ENCODE results near the gene DLEU7. TPM values are rescaled to one million over a fixed set of nuclear protein-coding genes. Genes with fewer than 3 reads are reported as not detected.

The DLEU7 gene
- polyA plus RNA-seq, 2 donors, result 0.02 TPM; not detected in 1

- Histone ChIP-seq H3K36me3 (ENCODE audit: control insufficient read depth in 2 of 2, insufficient read depth in 2 of 2, low read length in 1 of 2) (no peaks in the 10 kb centered on the region), H3K4me3 (ENCODE audit: low read depth in 1 of 2, low read length in 2 of 2) (no peak overlapping the region), H3K9me3 (ENCODE audit: control insufficient read depth in 2 of 2, insufficient read depth in 1 of 2, low read depth in 1 of 2, low read length in 1 of 2) (no peaks in the 10 kb centered on the region), H3K4me1 (ENCODE audit: control insufficient read depth in 2 of 2, insufficient read depth in 2 of 2, low read length in 1 of 2) (no peaks in the 10 kb centered on the region), H3K27ac (ENCODE audit: low read depth in 2 of 2, low read length in 1 of 2) (no peak overlapping the region), H3K27me3 (ENCODE audit: control insufficient read depth in 1 of 2, insufficient read depth in 2 of 2, low read length in 2 of 2) (no peaks in the 10 kb centered on the region)
- 83 to 87% methylated on average over 4 of the region's 4 CpGs for WGBS, 2 donors
Observed at GRCh38 chr13:50831512-50831911, 12.0 kb downstream of the DLEU7 start.

DNA sequence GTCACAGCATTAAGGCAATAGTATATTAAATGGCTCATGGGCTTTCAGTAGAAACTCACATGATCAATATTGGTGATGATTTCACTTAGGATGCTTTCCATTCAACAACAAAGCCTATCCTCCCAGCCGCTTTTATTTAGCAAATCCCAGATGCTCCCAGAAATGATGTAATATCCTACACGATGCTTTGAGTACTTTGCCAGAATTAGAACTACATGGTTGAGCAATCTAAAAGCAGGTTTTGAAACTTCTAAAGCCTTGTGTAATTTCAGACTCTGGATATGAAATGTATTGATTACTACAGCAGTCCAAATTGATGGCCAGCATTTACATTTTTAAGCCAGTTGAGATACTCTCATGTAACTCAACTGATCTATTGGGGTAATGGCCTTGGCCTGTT is 13.6 kb downstream of the DLEU7 start:
- Histone ChIP-seq H3K27ac (ENCODE audit: low read depth in 2 of 2, low read length in 1 of 2) (no peak overlapping the region), H3K4me1 (ENCODE audit: control insufficient read depth in 2 of 2, insufficient read depth in 2 of 2, low read length in 1 of 2) (no peaks in the 10 kb centered on the region), H3K9me3 (ENCODE audit: control insufficient read depth in 2 of 2, insufficient read depth in 1 of 2, low read depth in 1 of 2, low read length in 1 of 2) (no peaks in the 10 kb centered on the region), H3K4me3 (ENCODE audit: low read depth in 1 of 2, low read length in 2 of 2) (no peak overlapping the region), H3K36me3 (ENCODE audit: control insufficient read depth in 2 of 2, insufficient read depth in 2 of 2, low read length in 1 of 2) (no peaks in the 10 kb centered on the region), H3K27me3 (ENCODE audit: control insufficient read depth in 1 of 2, insufficient read depth in 2 of 2, low read length in 2 of 2) (no peaks in the 10 kb centered on the region)
- 53% methylated on average over 2 of the region's 2 CpGs for WGBS, 2 donors

GRCh38 chr13:50829226-50829625 is 14.3 kb downstream of the DLEU7 start:
- no peaks in the 10 kb centered on the region for H3K27me3 ChIP-seq (ENCODE audit: control insufficient read depth in 1 of 2, insufficient read depth in 2 of 2, low read length in 2 of 2)
- no peaks in the 10 kb centered on the region for H3K9me3 ChIP-seq (ENCODE audit: control insufficient read depth in 2 of 2, insufficient read depth in 1 of 2, low read depth in 1 of 2, low read length in 1 of 2)
- H3K4me3 ChIP-seq (ENCODE audit: low read depth in 1 of 2, low read length in 2 of 2), result no peak overlapping the region
- H3K27ac ChIP-seq (ENCODE audit: low read depth in 2 of 2, low read length in 1 of 2), result no peak overlapping the region
- no peaks in the 10 kb centered on the region for H3K36me3 ChIP-seq (ENCODE audit: control insufficient read depth in 2 of 2, insufficient read depth in 2 of 2, low read length in 1 of 2)
- WGBS, 2 donors, result 57 to 73% methylated on average over 3 of the region's 3 CpGs
- no peaks in the 10 kb centered on the region for H3K4me1 ChIP-seq (ENCODE audit: control insufficient read depth in 2 of 2, insufficient read depth in 2 of 2, low read length in 1 of 2)

GRCh38 chr13:50826035-50826434 is 17.5 kb downstream of the DLEU7 start:
- Histone ChIP-seq H3K4me1 (ENCODE audit: control insufficient read depth in 2 of 2, insufficient read depth in 2 of 2, low read length in 1 of 2) (no peaks in the 10 kb centered on the region), H3K27ac (ENCODE audit: low read depth in 2 of 2, low read length in 1 of 2) (no peak overlapping the region), H3K9me3 (ENCODE audit: control insufficient read depth in 2 of 2, insufficient read depth in 1 of 2, low read depth in 1 of 2, low read length in 1 of 2) (no peaks in the 10 kb centered on the region), H3K27me3 (ENCODE audit: control insufficient read depth in 1 of 2, insufficient read depth in 2 of 2, low read length in 2 of 2) (no peaks in the 10 kb centered on the region), H3K36me3 (ENCODE audit: control insufficient read depth in 2 of 2, insufficient read depth in 2 of 2, low read length in 1 of 2) (no peaks in the 10 kb centered on the region), H3K4me3 (ENCODE audit: low read depth in 1 of 2, low read length in 2 of 2) (no peak overlapping the region)
- 81 to 86% methylated on average over 3 of the region's 3 CpGs for WGBS, 2 donors

DNA sequence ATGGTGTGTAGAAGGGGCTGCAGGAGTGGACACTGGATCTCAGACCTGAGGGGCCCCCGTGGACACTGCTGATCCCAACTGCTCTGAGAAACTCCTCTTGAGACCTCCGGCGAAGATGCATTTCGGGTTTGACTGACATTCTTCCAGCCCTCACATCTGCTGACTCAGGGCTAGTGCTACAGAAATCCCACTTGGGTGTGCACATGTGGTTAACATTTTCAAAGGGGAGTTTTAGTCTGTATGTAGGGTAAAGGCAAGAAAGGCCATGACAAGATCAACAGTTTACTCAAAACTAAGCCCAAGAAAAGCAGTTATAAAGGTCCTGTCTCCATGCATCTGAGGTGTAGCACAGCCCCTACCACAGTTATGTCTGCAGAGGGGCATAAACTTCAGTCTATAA is 31.2 kb downstream of the DLEU7 start:
- no peaks in the 10 kb centered on the region for H3K9me3 ChIP-seq (ENCODE audit: control insufficient read depth in 2 of 2, insufficient read depth in 1 of 2, low read depth in 1 of 2, low read length in 1 of 2)
- H3K27ac ChIP-seq (ENCODE audit: low read depth in 2 of 2, low read length in 1 of 2), result no peak overlapping the region
- H3K27me3 ChIP-seq (ENCODE audit: control insufficient read depth in 1 of 2, insufficient read depth in 2 of 2, low read length in 2 of 2), result no peaks in the 10 kb centered on the region
- no peak overlapping the region for H3K4me3 ChIP-seq (ENCODE audit: low read depth in 1 of 2, low read length in 2 of 2)
- H3K36me3 ChIP-seq (ENCODE audit: control insufficient read depth in 2 of 2, insufficient read depth in 2 of 2, low read length in 1 of 2), result no peaks in the 10 kb centered on the region
- no peaks in the 10 kb centered on the region for H3K4me1 ChIP-seq (ENCODE audit: control insufficient read depth in 2 of 2, insufficient read depth in 2 of 2, low read length in 1 of 2)
- 85 to 87% methylated on average over 4 of the region's 4 CpGs for WGBS, 2 donors

- no peaks in the 10 kb centered on the region for H3K9me3 ChIP-seq (ENCODE audit: control insufficient read depth in 2 of 2, insufficient read depth in 1 of 2, low read depth in 1 of 2, low read length in 1 of 2)
- H3K4me1 ChIP-seq (ENCODE audit: control insufficient read depth in 2 of 2, insufficient read depth in 2 of 2, low read length in 1 of 2), result no peaks in the 10 kb centered on the region
- no peaks in the 10 kb centered on the region for H3K36me3 ChIP-seq (ENCODE audit: control insufficient read depth in 2 of 2, insufficient read depth in 2 of 2, low read length in 1 of 2)
- no peak overlapping the region for H3K4me3 ChIP-seq (ENCODE audit: low read depth in 1 of 2, low read length in 2 of 2)
- H3K27ac ChIP-seq (ENCODE audit: low read depth in 2 of 2, low read length in 1 of 2), result no peak overlapping the region
- H3K27me3 ChIP-seq (ENCODE audit: control insufficient read depth in 1 of 2, insufficient read depth in 2 of 2, low read length in 2 of 2), result no peaks in the 10 kb centered on the region
- 61 to 70% methylated on average over 2 of the region's 2 CpGs for WGBS, 2 donors
Observed at GRCh38 chr13:50810998-50811397, 32.5 kb downstream of the DLEU7 start.

- no peak overlapping the region for H3K27ac ChIP-seq (ENCODE audit: low read depth in 2 of 2, low read length in 1 of 2)
- no peaks in the 10 kb centered on the region for H3K4me1 ChIP-seq (ENCODE audit: control insufficient read depth in 2 of 2, insufficient read depth in 2 of 2, low read length in 1 of 2)
- H3K9me3 ChIP-seq (ENCODE audit: control insufficient read depth in 2 of 2, insufficient read depth in 1 of 2, low read depth in 1 of 2, low read length in 1 of 2), result no peaks in the 10 kb centered on the region
- no peak overlapping the region for H3K4me3 ChIP-seq (ENCODE audit: low read depth in 1 of 2, low read length in 2 of 2)
- 80 to 89% methylated on average over 4 of the region's 4 CpGs for WGBS, 2 donors
- no peaks in the 10 kb centered on the region for H3K36me3 ChIP-seq (ENCODE audit: control insufficient read depth in 2 of 2, insufficient read depth in 2 of 2, low read length in 1 of 2)
- H3K27me3 ChIP-seq (ENCODE audit: control insufficient read depth in 1 of 2, insufficient read depth in 2 of 2, low read length in 2 of 2), result no peaks in the 10 kb centered on the region
Observed at GRCh38 chr13:50810468-50810867, 33.0 kb downstream of the DLEU7 start.

DNA sequence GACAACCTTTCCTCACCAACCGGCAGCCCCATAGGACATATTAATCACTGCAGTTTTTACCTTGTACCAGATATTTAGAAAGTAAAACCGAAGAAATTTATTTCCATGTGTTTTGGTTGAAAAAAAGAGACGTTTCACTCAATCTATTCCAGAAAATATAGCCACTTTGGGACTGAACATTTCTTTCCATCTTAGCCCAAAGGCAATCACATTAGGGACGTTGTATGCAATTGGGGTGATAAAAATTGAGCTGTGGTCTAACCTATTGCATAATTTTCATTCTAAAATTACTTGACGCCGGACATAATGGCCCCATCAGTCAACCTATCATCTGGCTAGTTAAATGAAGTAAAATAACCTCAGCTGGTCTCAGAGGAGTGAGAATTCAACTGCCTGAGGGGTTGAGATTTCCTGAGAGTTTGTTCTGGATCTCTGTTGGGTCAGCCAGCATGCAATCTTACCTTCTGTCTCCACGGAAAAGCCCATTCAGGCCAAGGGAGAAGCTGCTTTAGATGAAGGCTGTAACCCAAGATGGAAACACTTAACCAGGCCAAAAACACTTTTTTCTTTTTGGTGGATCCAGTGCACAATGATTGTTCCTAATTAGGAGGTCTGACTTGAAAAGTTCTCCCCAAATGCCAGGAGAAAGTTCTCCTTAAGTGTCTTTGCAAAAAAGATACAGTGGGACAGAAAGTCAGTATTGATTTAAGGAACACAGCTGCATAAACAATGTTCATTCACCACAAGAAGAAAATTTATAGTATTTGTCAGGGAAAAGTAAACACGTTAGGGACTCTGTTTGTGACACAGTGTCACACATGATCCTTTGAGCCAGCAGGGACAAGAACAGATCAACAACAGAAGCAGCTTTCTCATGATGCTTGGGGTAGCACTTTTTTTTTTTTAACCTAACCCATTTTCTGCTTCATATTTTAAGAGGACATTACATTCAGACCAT is 34.1 kb downstream of the DLEU7 start:
- Histone ChIP-seq H3K27ac (ENCODE audit: low read depth in 2 of 2, low read length in 1 of 2) (no peak overlapping the region), H3K4me1 (ENCODE audit: control insufficient read depth in 2 of 2, insufficient read depth in 2 of 2, low read length in 1 of 2) (no peaks in the 10 kb centered on the region), H3K27me3 (ENCODE audit: control insufficient read depth in 1 of 2, insufficient read depth in 2 of 2, low read length in 2 of 2) (no peaks in the 10 kb centered on the region), H3K36me3 (ENCODE audit: control insufficient read depth in 2 of 2, insufficient read depth in 2 of 2, low read length in 1 of 2) (no peaks in the 10 kb centered on the region), H3K4me3 (ENCODE audit: low read depth in 1 of 2, low read length in 2 of 2) (no peak overlapping the region), H3K9me3 (ENCODE audit: control insufficient read depth in 2 of 2, insufficient read depth in 1 of 2, low read depth in 1 of 2, low read length in 1 of 2) (no peaks in the 10 kb centered on the region)
- 69 to 77% methylated on average over 8 of the region's 8 CpGs for WGBS, 2 donors

DNA sequence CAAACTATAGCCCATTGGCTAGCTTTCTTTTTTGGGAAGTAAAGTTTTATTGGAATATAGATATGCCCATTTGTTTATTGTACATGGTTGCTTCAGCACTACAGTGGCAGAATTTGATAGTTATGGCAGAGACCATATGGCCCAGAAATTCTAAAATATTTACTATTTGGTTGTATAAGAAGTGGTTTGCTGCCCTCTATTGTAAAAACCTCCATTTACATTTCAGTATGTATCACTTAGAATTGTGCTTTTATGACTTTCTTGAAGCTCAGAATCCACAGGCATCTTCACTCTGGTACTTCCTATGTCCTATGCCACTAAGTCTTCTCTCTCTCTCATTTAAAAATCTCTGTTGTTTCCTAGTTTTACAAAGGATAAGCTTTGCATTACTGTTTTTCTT is 37.7 kb downstream of the DLEU7 start:
- Histone ChIP-seq H3K4me1 (ENCODE audit: control insufficient read depth in 2 of 2, insufficient read depth in 2 of 2, low read length in 1 of 2) (no peaks in the 10 kb centered on the region), H3K36me3 (ENCODE audit: control insufficient read depth in 2 of 2, insufficient read depth in 2 of 2, low read length in 1 of 2) (no peaks in the 10 kb centered on the region), H3K27ac (ENCODE audit: low read depth in 2 of 2, low read length in 1 of 2) (no peak overlapping the region), H3K4me3 (ENCODE audit: low read depth in 1 of 2, low read length in 2 of 2) (no peak overlapping the region), H3K27me3 (ENCODE audit: control insufficient read depth in 1 of 2, insufficient read depth in 2 of 2, low read length in 2 of 2) (no peaks in the 10 kb centered on the region), H3K9me3 (ENCODE audit: control insufficient read depth in 2 of 2, insufficient read depth in 1 of 2, low read depth in 1 of 2, low read length in 1 of 2) (no peaks in the 10 kb centered on the region)
